Mesenchymal stem cell (in vitro differentiated cells and primary cell): ENCODE data around the gene KCTD20.

Experiments
- DNase-seq: peaks from one replicate; pipeline ENCODE4 v3.0.0-alpha.2; 2013
- H2AFZ ChIP-seq: one replicate; pipeline ENCODE4 v1.6.1; 2013; ENCODE audit warnings: low read depth, mild to moderate bottlenecking, control low read depth, inconsistent platforms, low read length, moderate library complexity
- H2AK5ac ChIP-seq: 2 replicates; pipeline ENCODE4 v1.6.1; 2013; ENCODE audit warnings: low read length, moderate library complexity, mild to moderate bottlenecking, inconsistent platforms; ENCODE audit not compliant: severe bottlenecking
- H2BK120ac ChIP-seq: one replicate; pipeline ENCODE4 v1.6.1; 2013; ENCODE audit warnings: low read depth, mild to moderate bottlenecking, inconsistent platforms, low read length, moderate library complexity
- H2BK12ac ChIP-seq, 2 experiments: one replicate each; pipeline ENCODE4 v1.6.1; 2013; ENCODE audit warnings: inconsistent platforms in 2 of 2, low read length in 2 of 2, mild to moderate bottlenecking in 2 of 2, moderate library complexity in 2 of 2, control low read depth in 1 of 2
- H2BK15ac ChIP-seq: one replicate; pipeline ENCODE4 v1.6.1; 2013; ENCODE audit warnings: mild to moderate bottlenecking, low read depth, inconsistent platforms; ENCODE audit not compliant: poor library complexity, severe bottlenecking
- H2BK5ac ChIP-seq: 2 replicates; pipeline ENCODE4 v1.6.1; 2013; ENCODE audit warnings: low read depth, mild to moderate bottlenecking, low read length, control low read depth, inconsistent platforms; ENCODE audit not compliant: poor library complexity, severe bottlenecking
- H3K14ac ChIP-seq, 2 experiments: one replicate each; pipeline ENCODE4 v1.6.1; 2013; ENCODE audit warnings: inconsistent platforms in 2 of 2, low read length in 2 of 2, control low read depth in 1 of 2, mild to moderate bottlenecking in 1 of 2, moderate library complexity in 1 of 2
- H3K18ac ChIP-seq, 2 experiments: one replicate each; pipeline ENCODE4 v1.6.1; 2013; ENCODE audit warnings: inconsistent platforms in 2 of 2, low read length in 2 of 2, control low read depth in 1 of 2, low read depth in 1 of 2, mild to moderate bottlenecking in 1 of 2
- H3K23ac ChIP-seq, 2 experiments: one replicate each; pipeline ENCODE4 v1.6.1; 2013; ENCODE audit warnings: inconsistent platforms in 2 of 2, low read length in 2 of 2, mild to moderate bottlenecking in 2 of 2, moderate library complexity in 2 of 2, control low read depth in 1 of 2
- H3K27ac ChIP-seq: 2 replicates; pipeline ENCODE4 v1.5.1; 2013; ENCODE audit warnings: mild to moderate bottlenecking, moderate library complexity, low read length, control low read depth, inconsistent platforms; ENCODE audit not compliant: poor library complexity, severe bottlenecking
- H3K27me3 ChIP-seq, 2 experiments: 2 replicates each; pipeline versions ENCODE4 v1.6.1 to v1.7.0; 2013; ENCODE audit warnings: low read length in 2 of 2, mild to moderate bottlenecking in 2 of 2, moderate library complexity in 2 of 2, control low read depth in 1 of 2, inconsistent platforms in 1 of 2; ENCODE audit not compliant: control insufficient read depth in 1 of 2, insufficient read depth in 1 of 2
- H3K36me3 ChIP-seq, 2 experiments: 2 replicates each; pipeline versions ENCODE4 v1.6.1 to v1.7.0; 2013; ENCODE audit warnings: low read length in 2 of 2, control low read depth in 1 of 2, inconsistent platforms in 1 of 2, low read depth in 1 of 2, mild to moderate bottlenecking in 1 of 2; ENCODE audit not compliant: insufficient read depth in 2 of 2, control insufficient read depth in 1 of 2
- H3K4ac ChIP-seq, 2 experiments: one replicate each; pipeline ENCODE4 v1.6.1; 2013; ENCODE audit warnings: inconsistent platforms in 2 of 2, low read length in 2 of 2, mild to moderate bottlenecking in 2 of 2, moderate library complexity in 2 of 2, control low read depth in 1 of 2, low read depth in 1 of 2
- H3K4me1 ChIP-seq: 2 replicates; pipeline ENCODE4 v1.6.1; 2013; ENCODE audit warnings: low read depth, low read length, control low read depth; ENCODE audit not compliant: control insufficient read depth, insufficient read depth
- H3K4me2 ChIP-seq: 2 replicates; pipeline ENCODE4 v1.6.1; 2013; ENCODE audit warnings: low read length, mild to moderate bottlenecking, inconsistent platforms; ENCODE audit not compliant: poor library complexity, severe bottlenecking
- H3K4me3 ChIP-seq, 2 experiments: 2 replicates each; pipeline versions ENCODE4 v1.5.1 to v1.7.0; 2013; ENCODE audit warnings: low read length in 2 of 2, mild to moderate bottlenecking in 2 of 2, control low read depth in 1 of 2, low read depth in 1 of 2; ENCODE audit not compliant: insufficient read depth in 1 of 2
- H3K79me1 ChIP-seq: replicated peaks from 2 replicates; pipeline ENCODE4 v1.6.1; 2013; ENCODE audit warnings: mild to moderate bottlenecking, control low read depth, low read length, inconsistent platforms; ENCODE audit not compliant: poor library complexity, severe bottlenecking
- H3K9ac ChIP-seq: 2 replicates; pipeline ENCODE4 v1.7.0; 2013; ENCODE audit warnings: mild to moderate bottlenecking, low read length, moderate library complexity
- H3K9me3 ChIP-seq: 2 replicates; pipeline ENCODE4 v1.7.0; 2013; ENCODE audit warnings: mild to moderate bottlenecking, low read length; ENCODE audit not compliant: control insufficient read depth
- H4K8ac ChIP-seq: one replicate; pipeline ENCODE4 v1.6.1; 2013; ENCODE audit warnings: inconsistent platforms, mild to moderate bottlenecking, low read length, moderate library complexity
- H4K91ac ChIP-seq: one replicate; pipeline ENCODE4 v1.6.1; 2013; ENCODE audit warnings: mild to moderate bottlenecking, low read length, inconsistent platforms
- WGBS: methylation state at CpG from one replicate; pipeline ENCODE4 v1.1.7; 2013; ENCODE audit warnings: mixed read lengths; 5-methylcytosine and 5-hydroxymethylcytosine counted together

The KCTD20 gene

GRCh38 chr6:36508532-36508931, 65.7 kb downstream of the KCTD20 start:
- H3K4me3 ChIP-seq, result no peak overlapping the region
- H3K14ac ChIP-seq, result no peak overlapping the region
- H3K23ac ChIP-seq, result no peak overlapping the region
- H4K91ac ChIP-seq, result no peak overlapping the region
- no peak overlapping the region for H3K18ac ChIP-seq
- H3K36me3 ChIP-seq, result peaks cover 31 to 76% of the 10 kb centered on the region in 2 experiments
- H3K79me1 ChIP-seq, result peaks cover 8% of the 10 kb centered on the region
- H3K4me1 ChIP-seq, result peaks cover 6% of the 10 kb centered on the region
- H3K4ac ChIP-seq, result no peak overlapping the region
- H2BK120ac ChIP-seq, result no peak overlapping the region
- no peak overlapping the region for H2BK15ac ChIP-seq
- DNase-seq, result no peak
- no peak overlapping the region for H2AFZ ChIP-seq
- H4K8ac ChIP-seq, result no peak overlapping the region
- no peak overlapping the region for H2AK5ac ChIP-seq
- no peak overlapping the region for H2BK12ac ChIP-seq
- H3K27me3 ChIP-seq, result no peaks in the 10 kb centered on the region
- no peaks in the 10 kb centered on the region for H3K9me3 ChIP-seq
- WGBS, result 96% methylated on average over 10 of the region's 10 CpGs
- H3K9ac ChIP-seq, result no peak overlapping the region
- H3K27ac ChIP-seq, result no peak overlapping the region
- no peak overlapping the region for H3K4me2 ChIP-seq
- H2BK5ac ChIP-seq, result no peak overlapping the region

- Histone ChIP-seq H3K4me2 (no peak overlapping the region), H2BK120ac (no peak overlapping the region), H3K36me3 (peaks cover 32 to 80% of the 10 kb centered on the region in 2 experiments), H3K4me1 (peaks cover 8% of the 10 kb centered on the region), H4K8ac (no peak overlapping the region), H4K91ac (no peak overlapping the region), H2BK5ac (no peak overlapping the region), H2BK12ac (no peak overlapping the region), H2AFZ (no peak overlapping the region), H3K27me3 (no peaks in the 10 kb centered on the region), H3K23ac (no peak overlapping the region), H2BK15ac (no peak overlapping the region), H2AK5ac (no peak overlapping the region), H3K9me3 (no peaks in the 10 kb centered on the region), H3K14ac (no peak overlapping the region), H3K4me3 (no peak overlapping the region), H3K4ac (no peak overlapping the region), H3K27ac (no peak overlapping the region), H3K79me1 (peaks cover 12% of the 10 kb centered on the region), H3K18ac (no peak overlapping the region), H3K9ac (no peak overlapping the region)
- 94% methylated on average over 3 of the region's 3 CpGs for WGBS
- no peak for DNase-seq
Observed at GRCh38 chr6:36510365-36510764, 67.6 kb downstream of the KCTD20 start.

- H3K79me1 ChIP-seq, result peaks cover 19% of the 10 kb centered on the region
- H3K4me3 ChIP-seq, result no peak overlapping the region
- H2AK5ac ChIP-seq, result no peak overlapping the region
- no peak overlapping the region for H3K4ac ChIP-seq
- no peak overlapping the region for H2BK120ac ChIP-seq
- H3K27ac ChIP-seq, result no peak overlapping the region
- H4K8ac ChIP-seq, result no peak overlapping the region
- no peak overlapping the region for H2BK5ac ChIP-seq
- no peak overlapping the region for H4K91ac ChIP-seq
- no peak overlapping the region for H3K18ac ChIP-seq
- no peak overlapping the region for H2AFZ ChIP-seq
- no peak overlapping the region for H3K4me2 ChIP-seq
- H2BK12ac ChIP-seq, result no peak overlapping the region
- no peaks in the 10 kb centered on the region for H3K27me3 ChIP-seq
- peaks cover 5% of the 10 kb centered on the region for H3K4me1 ChIP-seq
- no peak for DNase-seq
- no peak overlapping the region for H2BK15ac ChIP-seq
- peaks cover 24 to 88% of the 10 kb centered on the region in 2 experiments for H3K36me3 ChIP-seq
- H3K23ac ChIP-seq, result no peak overlapping the region
- WGBS, result 97% methylated on average over 7 of the region's 8 CpGs
- no peak overlapping the region for H3K9ac ChIP-seq
- H3K9me3 ChIP-seq, result no peaks in the 10 kb centered on the region
- H3K14ac ChIP-seq, result no peak overlapping the region
Observed at GRCh38 chr6:36514554-36515456, 72.0 kb downstream of the KCTD20 start.

- no peak overlapping the region for H3K27ac ChIP-seq
- no peak overlapping the region for H2BK120ac ChIP-seq
- H4K91ac ChIP-seq, result no peak overlapping the region
- H3K4me3 ChIP-seq, result no peak overlapping the region
- 100% methylated on average over 1 of the region's 3 CpGs for WGBS
- no peak overlapping the region for H3K23ac ChIP-seq
- H3K4me1 ChIP-seq, result peaks cover 2% of the 10 kb centered on the region
- no peak overlapping the region for H2AFZ ChIP-seq
- H3K4me2 ChIP-seq, result no peak overlapping the region
- no peak overlapping the region for H2AK5ac ChIP-seq
- no peak overlapping the region for H3K4ac ChIP-seq
- H3K9me3 ChIP-seq, result no peaks in the 10 kb centered on the region
- H2BK12ac ChIP-seq, result no peak overlapping the region
- no peak overlapping the region for H4K8ac ChIP-seq
- peaks cover 15% of the 10 kb centered on the region for H3K79me1 ChIP-seq
- H3K14ac ChIP-seq, result no peak overlapping the region
- no peak overlapping the region for H2BK15ac ChIP-seq
- DNase-seq, result no peak
- H3K18ac ChIP-seq, result no peak overlapping the region
- H2BK5ac ChIP-seq, result no peak overlapping the region
- H3K9ac ChIP-seq, result no peak overlapping the region
- H3K36me3 ChIP-seq, result peaks cover 16 to 88% of the 10 kb centered on the region in 2 experiments
- H3K27me3 ChIP-seq, result no peaks in the 10 kb centered on the region
Observed at GRCh38 chr6:36515844-36516243, 73.0 kb downstream of the KCTD20 start.
